ENCODE results near the gene MRPL49.
"Not testable (repeated sequence)": the region's sequence is repeated elsewhere in the genome, so short reads cannot be mapped to it uniquely, and the experiment has no call there.

The MRPL49 gene

GRCh38 chr11:65132988-65133700 is 11.0 kb downstream of the MRPL49 start:
- H3K9me3 ChIP-seq (ENCODE audit: control insufficient read depth, insufficient read depth, low read length): no peaks in the 10 kb centered on the region
- peak overlapping the region; percentile 96 for H3K9ac ChIP-seq (ENCODE audit: low read depth, low read length)
- H3K4me1 ChIP-seq (ENCODE audit: control insufficient read depth, insufficient read depth, low read length): peaks cover 4% of the 10 kb centered on the region
- H3K4me3 ChIP-seq (ENCODE audit: low read depth, low read length): peak overlapping the region; percentile 99
- H3K36me3 ChIP-seq (ENCODE audit: control insufficient read depth, insufficient read depth, low read length): peaks cover 47% of the 10 kb centered on the region
- H3K27me3 ChIP-seq (ENCODE audit: control insufficient read depth, insufficient read depth, low read length): no peaks in the 10 kb centered on the region

DNA sequence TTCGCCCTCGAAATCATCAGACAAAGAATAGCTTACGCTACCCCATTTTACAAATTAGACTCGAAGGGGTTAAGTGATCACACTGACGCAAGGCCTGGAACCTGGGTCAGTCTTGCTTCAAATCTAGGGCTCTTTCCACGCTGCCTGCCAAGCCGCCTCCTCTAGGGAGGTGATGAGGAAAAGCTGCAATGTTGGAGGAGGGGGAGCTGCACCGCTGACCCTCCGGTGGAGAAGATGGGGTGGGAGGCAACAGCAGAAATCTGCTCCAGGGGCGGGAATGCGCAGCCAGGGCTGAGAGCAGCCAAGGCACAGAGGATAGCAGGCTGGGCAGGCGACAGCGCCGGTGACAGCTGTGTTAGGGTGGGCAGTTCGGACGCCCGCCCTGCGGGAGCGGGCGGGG is 11.6 kb downstream of the MRPL49 start:
- peaks cover 4% of the 10 kb centered on the region for H3K4me1 ChIP-seq (ENCODE audit: control insufficient read depth, insufficient read depth, low read length)
- H3K9ac ChIP-seq (ENCODE audit: low read depth, low read length): peak overlapping the region; percentile 96
- no peaks in the 10 kb centered on the region for H3K27me3 ChIP-seq (ENCODE audit: control insufficient read depth, insufficient read depth, low read length)
- peaks cover 41% of the 10 kb centered on the region for H3K36me3 ChIP-seq (ENCODE audit: control insufficient read depth, insufficient read depth, low read length)
- peak overlapping the region; percentile 99 for H3K4me3 ChIP-seq (ENCODE audit: low read depth, low read length)
- no peaks in the 10 kb centered on the region for H3K9me3 ChIP-seq (ENCODE audit: control insufficient read depth, insufficient read depth, low read length)

DNA sequence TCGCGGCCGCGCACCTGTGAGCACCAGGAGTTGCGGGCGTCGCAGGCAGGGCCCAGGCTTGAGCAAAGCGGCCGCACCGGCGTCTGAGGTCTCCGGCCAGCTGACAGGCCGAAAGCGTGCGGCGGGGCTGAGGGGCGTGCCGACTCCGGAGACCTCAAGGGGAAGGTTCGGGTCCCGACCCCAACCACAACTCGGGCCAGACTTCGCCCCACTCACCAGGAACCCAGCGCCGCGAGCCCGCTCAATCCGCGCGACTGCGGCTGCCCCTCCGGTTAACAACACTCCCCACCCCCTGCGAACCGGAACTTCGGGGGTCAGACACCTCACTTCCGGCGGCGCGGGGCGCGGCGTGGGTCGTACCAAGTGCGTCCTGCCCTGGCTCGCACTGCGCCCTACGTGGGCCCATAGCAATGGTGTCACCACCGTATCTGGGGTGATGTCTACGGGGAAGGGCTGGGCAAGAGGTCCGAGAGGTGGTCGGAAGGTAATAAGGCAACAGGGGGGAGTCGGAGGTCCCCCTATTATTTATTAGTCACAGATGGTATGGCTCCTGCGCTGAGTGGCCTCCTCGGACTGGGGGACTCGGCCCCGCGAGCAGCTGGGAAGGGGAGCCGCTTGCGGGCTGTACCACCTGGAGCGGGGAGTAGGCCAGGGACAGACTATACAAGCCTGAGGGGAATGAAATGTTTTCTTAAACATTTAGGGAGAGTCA is 12.3 kb downstream of the MRPL49 start, which contains the start of gene SYVN1:
Gene SYVN1, minus strand, starts transcription at position 280 of the 712 bp plus-strand sequence. CDS start 918 bp downstream, outside the sequence.
- peaks cover 36% of the 10 kb centered on the region for H3K36me3 ChIP-seq (ENCODE audit: control insufficient read depth, insufficient read depth, low read length)
- H3K4me1 ChIP-seq (ENCODE audit: control insufficient read depth, insufficient read depth, low read length): peaks cover 4% of the 10 kb centered on the region
- H3K4me3 ChIP-seq (ENCODE audit: low read depth, low read length): peak within 1 kb of the TSS; percentile 99
- H3K9me3 ChIP-seq (ENCODE audit: control insufficient read depth, insufficient read depth, low read length): no peaks in the 10 kb centered on the region
- H3K27me3 ChIP-seq (ENCODE audit: control insufficient read depth, insufficient read depth, low read length): no peaks in the 10 kb centered on the region
- H3K9ac ChIP-seq (ENCODE audit: low read depth, low read length): peak within 1 kb of the TSS; percentile 96

GRCh38 chr11:65134952-65135632 is 13.0 kb downstream of the MRPL49 start:
- Histone ChIP-seq H3K9me3 (ENCODE audit: control insufficient read depth, insufficient read depth, low read length) (no peaks in the 10 kb centered on the region), H3K36me3 (ENCODE audit: control insufficient read depth, insufficient read depth, low read length) (peaks cover 29% of the 10 kb centered on the region), H3K4me3 (ENCODE audit: low read depth, low read length) (peak overlapping the region; percentile 99), H3K4me1 (ENCODE audit: control insufficient read depth, insufficient read depth, low read length) (peaks cover 4% of the 10 kb centered on the region), H3K27me3 (ENCODE audit: control insufficient read depth, insufficient read depth, low read length) (no peaks in the 10 kb centered on the region), H3K9ac (ENCODE audit: low read depth, low read length) (peak overlapping the region; percentile 96)

DNA sequence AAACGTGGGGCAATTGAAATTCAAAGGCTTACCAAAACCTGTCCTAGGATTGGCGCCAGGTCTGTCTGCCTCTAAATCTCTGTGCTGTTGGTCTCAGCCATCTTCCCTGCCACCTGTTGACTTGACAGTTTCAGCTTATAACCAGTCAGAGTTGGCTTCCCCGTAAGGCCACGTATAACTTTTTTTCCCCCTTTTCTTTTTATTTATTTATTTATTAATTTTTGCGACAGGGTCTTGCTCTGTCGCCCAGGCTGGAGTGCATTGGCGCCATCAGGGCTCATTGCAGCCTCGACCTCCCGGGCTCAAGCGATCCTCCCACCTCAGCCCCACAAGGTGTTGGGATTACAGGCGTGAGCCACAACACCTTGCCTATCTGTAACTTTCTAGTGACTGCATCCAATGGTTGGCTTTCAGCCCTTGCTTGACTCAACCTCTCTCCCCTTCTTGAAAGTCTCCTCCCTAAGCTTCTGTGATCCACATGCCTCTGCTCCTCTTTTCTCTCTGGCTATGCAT is 13.6 kb downstream of the MRPL49 start:
- Histone ChIP-seq H3K4me3 (ENCODE audit: low read depth, low read length) (peak overlapping the region; percentile 99), H3K4me1 (ENCODE audit: control insufficient read depth, insufficient read depth, low read length) (peaks cover 4% of the 10 kb centered on the region), H3K36me3 (ENCODE audit: control insufficient read depth, insufficient read depth, low read length) (peaks cover 25% of the 10 kb centered on the region)

GRCh38 chr11:65136515-65137096 is 14.5 kb downstream of the MRPL49 start:
- Histone ChIP-seq H3K27me3 (ENCODE audit: control insufficient read depth, insufficient read depth, low read length) (peaks cover 3% of the 10 kb centered on the region), H3K4me1 (ENCODE audit: control insufficient read depth, insufficient read depth, low read length) (peaks cover 4% of the 10 kb centered on the region), H3K36me3 (ENCODE audit: control insufficient read depth, insufficient read depth, low read length) (peaks cover 16% of the 10 kb centered on the region), H3K9me3 (ENCODE audit: control insufficient read depth, insufficient read depth, low read length) (no peaks in the 10 kb centered on the region), H3K9ac (ENCODE audit: low read depth, low read length) (no peak overlapping the region), H3K4me3 (ENCODE audit: low read depth, low read length) (no peak overlapping the region)

More for the DNA sequence above, 13.6 kb downstream of the MRPL49 start:
- no peaks in the 10 kb centered on the region for H3K27me3 ChIP-seq (ENCODE audit: control insufficient read depth, insufficient read depth, low read length)
- peak overlapping the region; percentile 67 for H3K9ac ChIP-seq (ENCODE audit: low read depth, low read length)
- no peaks in the 10 kb centered on the region for H3K9me3 ChIP-seq (ENCODE audit: control insufficient read depth, insufficient read depth, low read length)

DNA sequence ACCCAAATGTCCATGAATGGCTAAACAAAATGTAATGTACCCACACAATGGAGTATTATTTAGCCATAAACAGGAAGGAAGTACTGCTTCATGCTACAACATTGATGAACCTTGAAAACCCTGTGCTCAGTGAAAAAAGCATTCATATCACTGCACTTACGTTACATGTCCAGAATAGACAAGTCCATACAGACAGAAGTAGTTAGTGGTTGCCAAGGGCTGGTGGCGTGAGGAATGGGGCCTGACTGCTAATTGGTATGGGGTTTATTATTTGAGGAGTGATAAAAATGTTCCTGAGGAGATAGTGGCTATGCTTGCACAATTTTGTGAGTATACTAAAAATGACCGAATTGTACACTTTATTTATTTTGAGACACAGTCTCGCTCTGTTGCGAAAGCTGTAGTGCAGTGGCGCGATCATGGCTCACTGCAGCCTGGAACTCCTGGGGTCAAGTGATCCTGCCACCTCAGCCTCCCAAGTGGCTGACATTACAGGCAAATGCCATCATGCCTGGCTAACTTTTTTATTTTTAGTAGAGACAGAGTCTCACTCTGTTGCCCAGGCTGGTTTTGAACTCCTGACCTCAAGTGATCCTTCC is 19.9 kb downstream of the MRPL49 start:
- no peaks in the 10 kb centered on the region for H3K9me3 ChIP-seq (ENCODE audit: control insufficient read depth, insufficient read depth, low read length)
- no peaks in the 10 kb centered on the region for H3K36me3 ChIP-seq (ENCODE audit: control insufficient read depth, insufficient read depth, low read length)
- peaks cover 3% of the 10 kb centered on the region for H3K27me3 ChIP-seq (ENCODE audit: control insufficient read depth, insufficient read depth, low read length)
- no peak overlapping the region for H3K9ac ChIP-seq (ENCODE audit: low read depth, low read length)
- H3K4me3 ChIP-seq (ENCODE audit: low read depth, low read length): no peak overlapping the region
- no peaks in the 10 kb centered on the region for H3K4me1 ChIP-seq (ENCODE audit: control insufficient read depth, insufficient read depth, low read length)

DNA sequence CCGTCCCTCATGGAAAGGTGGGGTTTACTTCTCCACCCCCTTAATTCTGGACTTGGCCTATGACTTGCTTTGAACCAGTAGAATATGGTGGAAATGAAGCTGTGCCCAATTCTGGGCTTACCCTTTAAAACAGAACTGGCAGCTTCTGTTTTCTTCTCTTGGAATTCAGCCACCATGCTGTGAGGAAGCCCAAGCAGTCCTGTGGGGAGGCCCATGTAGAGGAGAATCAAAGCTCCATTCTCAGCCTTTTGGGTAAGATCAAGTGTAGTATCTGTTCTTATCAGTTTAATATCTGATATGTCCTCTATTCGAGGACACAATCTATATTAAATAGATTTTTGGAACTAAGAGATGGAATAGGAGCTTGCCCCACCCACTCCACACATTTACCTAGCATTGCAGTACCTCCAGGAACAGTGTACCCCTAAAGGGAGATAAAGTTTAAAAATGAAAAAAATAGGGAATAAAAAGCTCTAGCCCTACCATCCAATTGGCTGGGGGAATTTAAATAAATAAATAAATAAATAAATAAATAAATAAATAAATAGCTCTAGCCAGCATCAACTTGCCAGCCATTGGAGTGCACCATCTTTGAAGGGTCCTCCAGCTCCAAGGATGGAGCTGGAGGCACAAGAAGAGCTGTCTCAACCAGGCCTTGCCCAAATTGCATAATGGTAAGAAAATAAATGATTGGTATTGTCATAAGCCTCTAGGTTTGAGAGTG is 25.4 kb downstream of the MRPL49 start:
- no peak overlapping the region for H3K4me3 ChIP-seq (ENCODE audit: low read depth, low read length)
- no peak overlapping the region for H3K9ac ChIP-seq (ENCODE audit: low read depth, low read length)
- no peaks in the 10 kb centered on the region for H3K27me3 ChIP-seq (ENCODE audit: control insufficient read depth, insufficient read depth, low read length)
- no peaks in the 10 kb centered on the region for H3K36me3 ChIP-seq (ENCODE audit: control insufficient read depth, insufficient read depth, low read length)
- H3K4me1 ChIP-seq (ENCODE audit: control insufficient read depth, insufficient read depth, low read length): no peaks in the 10 kb centered on the region
- H3K9me3 ChIP-seq (ENCODE audit: control insufficient read depth, insufficient read depth, low read length): no peaks in the 10 kb centered on the region

DNA sequence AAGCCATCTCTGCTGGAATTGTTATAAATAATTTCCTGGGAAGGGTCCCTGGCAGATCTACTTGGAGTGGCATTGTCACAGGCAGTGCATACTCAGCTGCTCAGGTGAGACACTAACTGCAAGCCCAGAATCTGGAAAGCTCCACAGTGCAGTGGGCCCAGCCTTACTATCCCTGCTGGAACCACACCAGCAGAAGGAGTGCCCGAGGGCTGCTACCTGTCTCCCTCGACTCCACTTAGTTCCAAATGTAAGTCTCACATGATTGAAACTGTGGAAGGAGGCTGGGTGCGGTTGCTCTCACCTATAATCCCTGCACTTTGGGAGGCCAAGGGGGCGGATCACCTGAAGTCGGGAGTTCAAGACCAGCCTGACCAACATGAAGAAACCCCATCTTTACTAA is 26.5 kb downstream of the MRPL49 start:
- Histone ChIP-seq H3K27me3 (ENCODE audit: control insufficient read depth, insufficient read depth, low read length) (no peaks in the 10 kb centered on the region), H3K4me1 (ENCODE audit: control insufficient read depth, insufficient read depth, low read length) (no peaks in the 10 kb centered on the region), H3K36me3 (ENCODE audit: control insufficient read depth, insufficient read depth, low read length) (no peaks in the 10 kb centered on the region), H3K4me3 (ENCODE audit: low read depth, low read length) (no peak overlapping the region), H3K9ac (ENCODE audit: low read depth, low read length) (no peak overlapping the region), H3K9me3 (ENCODE audit: control insufficient read depth, insufficient read depth, low read length) (no peaks in the 10 kb centered on the region)

- H3K27me3 ChIP-seq (ENCODE audit: control insufficient read depth, insufficient read depth, low read length); H3K36me3 ChIP-seq (ENCODE audit: control insufficient read depth, insufficient read depth, low read length); H3K4me3 ChIP-seq (ENCODE audit: low read depth, low read length); H3K4me1 ChIP-seq (ENCODE audit: control insufficient read depth, insufficient read depth, low read length); H3K9ac ChIP-seq (ENCODE audit: low read depth, low read length); H3K9me3 ChIP-seq (ENCODE audit: control insufficient read depth, insufficient read depth, low read length): not testable (repeated sequence)
Measured at GRCh38 chr11:65150131-65150508, 28.0 kb downstream of the MRPL49 start.
